HG02678 (cell line): ENCODE measurements around the gene HRAS.

Source experiments
- ATAC-seq: cut with Tn5 transposase; IDR thresholded peaks from one replicate; pipeline ENCODE4 v1.9.1; 2021; ENCODE audit warnings: mild to moderate bottlenecking, moderate library complexity; ENCODE audit not compliant: unreplicated experiment

Gene HRAS

GRCh38 chr11:554428-555226, 19.3 kb upstream of the HRAS start:
- ATAC-seq, result peak; percentile 67

- no peak for ATAC-seq
Measured at GRCh38 chr11:553988-554340, 18.6 kb upstream of the HRAS start.

- ATAC-seq, result no peak
Measured at GRCh38 chr11:553083-553987, 18.0 kb upstream of the HRAS start.

GRCh38 chr11:551596-551995, 16.2 kb upstream of the HRAS start:
- no peak for ATAC-seq

GRCh38 chr11:551131-551530, 15.8 kb upstream of the HRAS start:
- ATAC-seq, result no peak

DNA sequence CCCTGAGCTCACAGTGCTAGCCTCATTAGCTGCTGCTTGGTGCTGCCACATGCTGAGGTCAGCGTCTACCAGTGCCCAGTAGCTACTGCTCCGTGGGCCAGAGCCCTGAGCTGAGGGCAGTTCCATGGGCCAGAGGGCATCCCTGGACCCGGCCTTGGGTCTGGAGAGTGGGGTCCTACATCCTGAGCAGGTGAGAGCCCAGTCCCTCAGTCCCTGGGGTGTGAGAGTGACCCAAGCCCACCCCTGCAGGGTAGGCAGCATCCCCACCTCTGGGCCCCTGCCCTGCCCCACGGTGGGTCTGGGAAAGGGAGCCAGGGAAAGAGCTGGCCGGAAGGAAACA, 15.3 kb upstream of the HRAS start:
- no peak for ATAC-seq

DNA sequence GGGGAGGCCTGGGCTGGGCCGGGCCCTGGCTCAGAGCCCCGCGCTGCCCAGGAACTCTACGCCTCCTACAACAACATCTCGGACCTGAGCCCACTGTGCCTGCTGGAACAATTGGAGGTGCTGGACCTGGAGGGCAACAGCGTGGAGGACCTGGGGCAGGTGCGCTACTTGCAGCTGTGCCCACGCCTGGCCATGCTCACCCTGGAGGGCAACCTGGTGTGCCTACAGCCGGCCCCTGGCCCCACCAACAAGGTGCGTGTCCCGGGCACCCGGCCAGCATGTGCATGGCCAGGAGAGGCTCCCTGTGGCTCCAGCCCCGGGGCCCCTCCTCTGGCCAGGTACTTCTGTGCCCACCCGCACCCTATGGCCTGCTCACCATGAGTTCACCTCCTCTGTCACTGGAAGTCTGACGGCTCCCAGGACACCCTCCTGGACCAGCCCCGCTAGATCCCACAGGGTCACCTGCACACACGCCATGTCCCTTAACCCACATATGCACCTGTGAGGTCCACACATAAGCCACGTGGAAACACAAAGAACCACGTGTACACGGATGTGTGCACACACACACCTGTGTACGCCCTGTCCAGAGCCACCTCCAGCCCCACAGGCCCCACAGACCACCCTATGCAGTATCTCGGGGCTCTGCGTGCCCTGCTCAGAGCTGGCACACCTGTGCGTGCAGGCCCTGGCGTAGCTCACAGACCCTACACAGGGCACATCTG, 14.8 kb upstream of the HRAS start:
- no peak for ATAC-seq

DNA sequence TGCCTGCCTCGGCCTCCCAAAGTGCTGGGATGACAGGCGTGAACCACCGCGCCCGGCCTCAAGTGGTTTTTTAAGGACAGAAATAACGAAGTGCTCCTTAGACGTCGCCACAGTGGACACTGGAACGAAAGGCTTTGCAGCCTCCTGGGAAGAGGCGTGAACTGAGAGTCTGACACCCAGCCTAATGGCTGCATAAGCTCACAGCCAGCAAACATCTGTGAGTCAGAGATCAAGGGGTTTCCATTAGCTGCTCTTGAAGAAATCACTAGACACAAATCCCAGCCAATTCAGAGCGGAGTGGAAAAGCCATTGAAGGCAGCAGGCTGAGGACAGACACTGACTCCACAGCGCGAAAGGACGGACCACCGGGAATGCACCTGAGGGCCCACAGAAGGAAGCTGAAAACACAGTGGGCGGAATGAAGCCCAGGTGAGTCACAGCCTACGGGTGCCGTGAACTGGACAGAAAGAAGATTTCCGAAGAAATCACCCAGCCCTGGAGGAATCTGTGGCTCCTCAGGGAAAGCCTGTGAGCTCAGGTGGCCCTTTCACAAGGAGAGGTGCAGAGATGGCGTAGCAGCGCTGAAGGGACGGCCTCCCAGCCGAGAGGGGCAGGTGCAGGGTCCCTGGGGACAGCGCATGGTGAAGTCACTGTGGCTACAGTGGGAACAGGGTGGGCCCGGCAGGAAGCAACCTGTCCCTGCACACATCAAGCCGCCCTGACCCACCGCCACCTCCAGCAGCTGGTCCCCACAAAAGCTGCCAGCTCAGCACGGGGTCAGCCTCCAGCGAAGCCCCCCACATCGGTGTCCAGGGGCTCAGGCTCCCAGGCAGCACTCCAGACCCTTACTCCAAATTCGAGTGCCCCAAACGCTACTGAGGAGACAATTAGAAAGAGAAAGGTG, 13.6 kb upstream of the HRAS start:
- no peak for ATAC-seq

DNA sequence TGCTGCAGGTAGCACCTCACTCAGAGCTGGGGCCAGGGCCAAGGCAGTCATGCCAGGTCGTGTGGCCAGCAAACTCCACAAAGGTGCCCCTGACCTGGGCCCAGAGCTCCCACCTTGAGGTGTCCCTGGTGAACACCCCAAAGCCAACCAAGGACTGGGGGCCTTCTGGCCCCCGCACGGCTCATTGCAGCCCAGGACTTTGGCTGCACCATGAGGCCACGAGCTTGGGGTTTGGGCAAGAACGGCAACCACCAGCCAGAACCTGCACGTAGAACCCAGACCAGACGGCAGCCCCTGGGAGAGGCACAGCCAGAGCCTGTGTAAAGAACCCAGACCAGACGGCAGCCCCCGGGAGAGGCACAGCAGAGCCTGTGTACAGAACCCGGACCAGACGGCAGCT, 9.8 kb upstream of the HRAS start:
- no peak for ATAC-seq

DNA sequence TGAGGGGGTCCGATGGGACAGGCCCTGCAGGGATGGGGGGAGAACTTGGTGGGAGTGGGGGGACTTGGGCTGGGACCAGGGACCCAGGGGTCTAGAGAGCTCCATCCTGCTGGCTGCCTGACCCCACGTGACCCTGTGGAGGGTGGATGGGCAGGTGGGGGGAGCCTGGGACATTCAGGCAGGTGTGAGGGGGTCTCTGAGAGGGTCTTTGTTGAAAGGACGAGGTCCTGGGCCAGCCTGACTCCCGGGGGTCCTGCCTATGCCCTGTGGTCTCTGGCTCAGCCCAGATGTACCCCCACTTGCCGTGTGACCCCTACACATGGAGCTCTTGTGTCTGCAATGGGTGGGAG, 9.4 kb upstream of the HRAS start:
- ATAC-seq, result no peak

DNA sequence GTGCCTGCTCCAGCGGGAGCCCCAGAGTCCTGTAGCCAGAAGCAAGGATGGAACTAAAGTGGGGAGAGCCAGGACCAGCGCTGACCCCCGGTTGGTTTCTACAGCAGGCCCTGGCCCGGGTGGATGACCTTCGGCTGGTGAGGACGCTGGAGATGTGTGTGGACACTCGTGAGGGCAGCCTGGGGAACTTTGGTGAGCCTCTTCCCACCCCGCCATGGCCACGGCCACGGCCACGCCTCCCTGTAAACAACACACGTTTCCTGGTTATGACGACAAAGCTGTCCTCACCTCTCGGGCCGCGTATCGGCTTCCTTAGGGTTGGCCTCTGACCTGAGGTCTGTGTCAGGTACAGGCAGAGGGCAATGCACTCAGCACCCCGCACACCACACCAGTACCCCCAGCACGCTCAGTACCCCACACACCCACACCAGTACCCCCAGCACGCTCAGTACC, 6.1 kb upstream of the HRAS start:
- no peak for ATAC-seq

- no peak for ATAC-seq
Measured at GRCh38 chr11:540583-541432, 5.4 kb upstream of the HRAS start.

DNA sequence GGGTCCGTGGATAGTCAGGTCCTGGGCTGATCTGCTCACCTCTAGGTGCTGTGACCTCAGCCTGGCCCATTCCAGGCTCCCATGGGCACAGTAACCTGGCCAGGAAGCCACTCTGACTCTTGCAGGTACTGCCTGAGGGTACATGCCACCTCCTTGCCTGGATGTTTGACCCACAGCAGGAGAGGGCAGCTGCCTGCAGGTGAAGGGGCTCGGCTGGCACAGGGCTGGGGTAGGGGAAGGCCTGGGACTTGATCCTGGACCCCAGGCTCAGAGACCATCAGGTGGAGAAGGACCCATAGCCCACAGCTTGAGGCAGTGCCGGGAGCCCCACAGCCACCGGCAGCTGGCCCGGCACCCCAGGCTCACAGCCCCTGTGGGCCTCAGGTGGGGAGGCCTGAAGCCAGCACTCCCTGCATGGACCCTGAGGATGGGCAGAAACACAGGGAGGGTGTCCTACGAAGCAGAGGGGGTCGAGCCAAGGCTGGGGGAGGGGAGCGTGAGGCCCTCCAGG, 4.7 kb upstream of the HRAS start:
- ATAC-seq, result no peak

DNA sequence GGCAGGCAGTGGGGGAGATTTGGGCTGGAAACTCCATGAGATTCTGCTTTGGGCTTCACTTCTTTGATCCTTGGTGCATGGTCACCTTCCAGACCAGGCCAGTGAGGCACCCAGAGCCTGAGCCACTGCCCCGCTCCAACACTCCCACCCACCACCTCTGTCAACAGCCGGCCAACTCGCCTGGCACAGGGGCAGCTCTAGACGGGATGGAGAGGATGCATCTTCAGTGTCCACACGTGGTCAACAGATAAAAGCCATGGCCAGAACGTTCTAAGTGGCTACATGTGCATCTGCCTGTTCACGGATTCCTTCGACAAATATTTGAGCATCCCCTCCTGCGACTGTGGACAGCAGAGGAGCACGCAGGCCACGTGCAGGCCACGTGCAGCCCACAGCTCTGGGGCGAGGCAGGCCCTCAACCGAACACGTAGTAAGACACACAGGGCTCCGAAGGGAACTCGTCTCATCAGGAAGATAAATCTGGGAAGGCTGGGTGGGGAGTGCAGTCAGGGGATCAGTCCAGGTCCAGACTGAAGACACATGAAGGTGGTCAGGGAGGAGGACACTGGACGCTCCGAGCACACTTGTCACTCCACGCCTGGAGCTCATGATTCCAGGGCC, 3.2 kb upstream of the HRAS start:
- no peak for ATAC-seq

DNA sequence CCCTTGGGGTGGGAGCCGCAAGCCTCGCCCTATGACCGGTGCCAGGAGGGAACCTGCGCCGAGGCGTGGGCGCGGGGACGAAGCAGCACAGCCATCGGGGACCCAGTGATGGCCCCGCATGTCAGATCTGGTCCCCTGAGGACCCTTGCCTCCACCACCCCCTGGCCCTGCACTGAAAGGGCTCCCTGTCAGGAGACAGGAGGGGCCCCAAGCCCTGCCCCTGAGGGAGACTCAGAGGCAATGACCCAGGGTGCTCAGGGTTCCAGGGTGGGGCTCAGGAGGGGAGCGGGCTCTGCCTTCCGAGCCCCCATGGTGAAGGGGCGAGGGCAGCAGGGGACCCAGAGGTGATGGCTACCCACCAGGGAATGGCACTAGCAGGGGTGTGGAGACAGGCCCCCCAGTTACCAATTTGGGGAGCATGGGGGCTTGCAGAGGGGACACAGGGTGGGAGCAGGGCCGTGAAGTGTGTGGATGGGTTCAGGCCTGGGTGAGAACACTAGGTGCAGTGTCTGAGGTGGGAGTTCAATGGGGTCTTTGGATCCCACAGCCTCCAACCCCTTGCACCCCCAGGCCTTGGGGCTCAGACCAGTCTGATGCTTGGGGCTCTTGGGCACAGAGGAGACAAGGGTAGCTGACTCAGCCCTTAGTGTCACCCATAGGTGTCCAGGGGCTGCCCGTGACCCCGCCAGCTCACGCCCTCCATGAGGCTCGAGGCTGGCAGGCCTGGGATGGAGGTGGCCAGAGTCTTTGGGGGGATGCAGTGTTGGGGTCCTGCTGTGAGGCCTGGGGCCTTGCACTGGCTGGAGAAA, 2.5 kb upstream of the HRAS start:
- no peak for ATAC-seq

DNA sequence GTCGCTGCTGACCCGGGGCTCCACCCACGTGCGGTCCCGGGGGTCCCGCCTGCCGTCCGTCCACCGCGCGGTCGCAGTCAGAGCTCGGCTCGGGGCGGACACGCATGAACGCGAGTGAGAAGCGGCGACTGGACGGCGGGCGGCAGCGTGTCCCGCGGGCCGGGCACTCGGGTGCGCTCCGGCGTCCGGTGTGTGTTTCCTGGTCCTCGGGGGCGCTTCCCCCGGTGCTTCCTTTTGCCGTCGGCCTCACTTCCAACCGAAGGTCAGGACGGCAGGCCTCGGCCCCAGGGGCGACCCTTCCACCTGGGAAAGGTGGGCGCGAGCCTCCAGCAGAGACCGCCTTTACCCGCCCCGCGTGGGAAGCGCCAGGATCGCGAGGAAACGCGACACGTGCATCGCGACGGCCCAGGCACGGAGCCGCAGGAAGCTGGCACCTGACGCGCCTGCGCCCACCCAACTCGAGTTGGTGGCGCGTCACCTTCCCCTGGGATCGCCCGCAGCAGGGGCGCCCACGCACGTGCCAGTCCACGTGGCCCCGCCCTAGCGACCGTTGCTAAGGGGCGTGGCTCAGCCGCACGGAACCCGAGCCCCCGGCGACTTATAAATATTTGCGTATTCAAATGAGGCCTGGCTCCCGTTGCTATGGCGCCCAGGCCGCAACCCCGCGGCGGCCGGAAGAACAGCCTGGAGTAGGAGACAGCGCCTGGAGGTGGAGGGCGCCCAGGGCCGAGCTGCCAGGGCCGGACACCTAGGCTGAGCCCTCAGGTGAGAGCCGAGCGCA, 1.7 kb upstream of the HRAS start, which contains the start of gene LRRC56:
Gene LRRC56 (plus strand): TSS at position 687 of the 781 bp plus-strand sequence. CDS start 3,158 bp downstream, outside the sequence.
- peak; percentile 52 for ATAC-seq

DNA sequence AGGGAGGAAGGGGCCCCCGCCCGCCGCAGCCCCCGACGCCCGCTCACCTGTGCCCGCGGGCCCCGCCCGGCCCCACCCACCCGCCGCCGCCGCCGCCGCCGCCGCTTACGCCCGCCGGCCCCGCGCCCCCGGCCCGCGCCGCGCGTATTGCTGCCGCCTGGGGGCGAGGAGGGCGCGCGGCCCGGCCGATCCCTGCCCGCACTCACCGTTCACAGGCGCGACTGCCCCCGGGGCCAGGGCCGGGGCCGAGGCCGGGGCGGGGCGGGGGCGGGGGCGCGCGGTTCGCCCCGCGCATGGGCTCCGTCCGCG, 212 bp downstream of the HRAS start:
- no peak for ATAC-seq
